ENCODE measurements around the gene CRTAP. TPM values are rescaled to one million over a fixed set of nuclear protein-coding genes. Genes with fewer than 3 reads are reported as not detected.
A peak's percentile ranks its signal among the peaks of the same experiment; 100 is the strongest.

CRTAP gene
- total and polyA plus RNA-seq, 2 of the 13 experiments (the other 11 are each of a cell fraction or from before 2014, with no cell fraction given): 54.2 to 119 TPM

DNA sequence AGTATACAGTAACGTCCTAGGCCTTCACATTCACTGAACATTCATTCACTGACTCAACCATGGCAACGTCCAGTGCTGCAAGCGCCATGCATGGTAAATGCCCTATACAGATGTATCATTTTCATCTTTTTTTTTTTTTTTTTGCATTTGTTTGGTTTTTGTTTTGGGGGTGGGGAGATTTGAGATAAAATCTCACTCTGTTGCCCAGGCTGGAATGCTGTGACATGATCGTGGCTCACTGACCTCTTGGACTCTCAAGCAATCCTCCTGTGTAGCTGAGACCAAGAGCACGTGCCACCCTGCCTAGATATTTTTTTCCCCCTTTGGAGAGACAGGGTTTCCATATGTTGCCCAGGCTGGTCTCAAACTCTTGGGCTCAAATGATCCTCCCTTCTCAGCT is 67.4 kb downstream of the CRTAP start (continued):
- TF ChIP-seq ZNF609 (CRISPR knock-in tag; IDR thresholded peaks at IDR 0.05; ENCODE audit: borderline replicate concordance) (0 out of 2 replicates have a peak, but pooled peaks have one; percentile 34), ZMYM4 (CRISPR knock-in tag; IDR thresholded peaks at IDR 0.05) (peak; percentile 36; the same call in 1 of the 2 replicates), ZNF580 (CRISPR knock-in tag; IDR thresholded peaks at IDR 0.05; ENCODE audit: borderline replicate concordance, low read depth) (no peak; the same call in 1 of the 2 replicates), ZSCAN22 (CRISPR knock-in tag; IDR thresholded peaks at IDR 0.05) (no peak), HDAC1 (CRISPR knock-in tag; IDR thresholded peaks at IDR 0.05) (no peak), POLR2AphosphoS5 (IDR thresholded peaks at IDR 0.05; ENCODE audit: low read depth, low read length) (no peak), MLXIP (CRISPR knock-in tag; IDR thresholded peaks at IDR 0.05; ENCODE audit: borderline replicate concordance) (peak; percentile 72; the same call in 1 of the 2 replicates), THAP7 (CRISPR knock-in tag; IDR thresholded peaks at IDR 0.05) (no peak), PAXIP1 (CRISPR knock-in tag; conservative IDR thresholded peaks at IDR 0.05) (peak; percentile 75), HDAC2 (CRISPR knock-in tag; IDR thresholded peaks at IDR 0.05) (peak; percentile 58; the same call in 1 of the 2 replicates), KAT8 (CRISPR knock-in tag; IDR thresholded peaks at IDR 0.05) (no peak), ZNF280B (CRISPR knock-in tag; IDR thresholded peaks at IDR 0.05; ENCODE audit: borderline replicate concordance) (no peak), ZNF652 (CRISPR knock-in tag; IDR thresholded peaks at IDR 0.05; ENCODE audit: borderline replicate concordance, low read depth) (no peak), ZNF776 (CRISPR knock-in tag; IDR thresholded peaks at IDR 0.05) (no peak)

Measured in HepG2 (cell line).